Tibial artery (tissue), 4 donors: ENCODE measurements around the gene PCDH9.

Experiments
- DNase-seq, 2 donors: peaks; one replicate each; pipeline ENCODE4 v3.0.0-alpha.2; 2019
- H3K27ac ChIP-seq, 2 donors: fragments of 200-600 bp; sonication (generic) in 1 of 2; 1 replicate in 1 of 2; 2 replicates in 1 of 2; pipeline ENCODE4 v1.5.1; 2018 to 2019; ENCODE audit warnings: mild to moderate bottlenecking in 1 of 2
- H3K27me3 ChIP-seq, 2 donors: fragments of 200-600 bp; sonication (generic) in 1 of 2; one replicate each; pipeline versions ENCODE4 v1.5.1 to v1.6.0; 2016 to 2019
- H3K36me3 ChIP-seq, 3 donors: fragments of 200-600 bp; sonication (generic) in 2 of 3; one replicate each; pipeline ENCODE4 v1.5.1; 2016 to 2019; ENCODE audit warnings: mild to moderate bottlenecking in 2 of 3
- H3K4me1 ChIP-seq, 4 donors: fragments of 200-600 bp; sonication (generic) in 2 of 4; 1 replicate in 3 of 4; 2 replicates in 1 of 4; pipeline ENCODE4 v1.5.1; 2016 to 2019
- H3K4me3 ChIP-seq, 2 donors: fragments of 200-600 bp; sonication (generic) in 1 of 2; 1 replicate in 1 of 2; 2 replicates in 1 of 2; pipeline ENCODE4 v1.5.1; 2018 to 2019; ENCODE audit warnings: mild to moderate bottlenecking in 2 of 2
- H3K9me3 ChIP-seq, 3 donors: fragments of 200-600 bp; sonication (generic) in 1 of 3; one replicate each; pipeline ENCODE4 v1.5.1; 2016 to 2019
- CTCF ChIP-seq, 2 experiments: fragments of 200-600 bp in 1 of 2; fragments of 450-650 bp in 1 of 2; IDR thresholded peaks; one replicate each; pipeline ENCODE4 v1.5.1; 2017 to 2019; ENCODE audit warnings: antibody characterized with exemption in 2 of 2, mild to moderate bottlenecking in 1 of 2, moderate library complexity in 1 of 2
- intact Hi-C: fragments of 100-400 bp; cut with DNase I; formaldehyde crosslinking; loops from one replicate; pipeline ENCODE4 v1.15.0; 2023; ENCODE audit warnings: low total_unique reads

PCDH9 gene

GRCh38 chr13:66551128-66551527 lies 679.0 kb downstream of the PCDH9 start:
- TF ChIP-seq CTCF (IDR thresholded peaks at IDR 0.05): no peak
- no peaks in the 10 kb centered on the region for H3K9me3 ChIP-seq
- H3K27ac ChIP-seq: no peak overlapping the region
- no peak for DNase-seq
- no peaks in the 10 kb centered on the region for H3K27me3 ChIP-seq
- H3K4me3 ChIP-seq: no peak overlapping the region
- intact Hi-C loops: no loop called here
- H3K4me1 ChIP-seq: no peaks in the 10 kb centered on the region
- no peaks in the 10 kb centered on the region for H3K36me3 ChIP-seq

- Histone ChIP-seq H3K27me3 (no peaks in the 10 kb centered on the region), H3K4me3 (no peak overlapping the region), H3K4me1 (no peaks in the 10 kb centered on the region), H3K27ac (no peak overlapping the region), H3K36me3 (no peaks in the 10 kb centered on the region), H3K9me3 (no peaks in the 10 kb centered on the region)
- no peak for TF ChIP-seq CTCF (IDR thresholded peaks at IDR 0.05)
- intact Hi-C loops: no loop called here
- DNase-seq: no peak
Observed at GRCh38 chr13:66547685-66548084, 682.5 kb downstream of the PCDH9 start.

- Histone ChIP-seq H3K27me3 (no peaks in the 10 kb centered on the region), H3K36me3 (no peaks in the 10 kb centered on the region), H3K4me1 (no peaks in the 10 kb centered on the region), H3K4me3 (no peak overlapping the region), H3K9me3 (no peaks in the 10 kb centered on the region), H3K27ac (no peak overlapping the region)
- TF ChIP-seq CTCF (IDR thresholded peaks at IDR 0.05): no peak
- intact Hi-C loops: no loop called here
- DNase-seq: no peak
Observed at GRCh38 chr13:66546534-66547379, 683.4 kb downstream of the PCDH9 start.

GRCh38 chr13:66543780-66544179 lies 686.4 kb downstream of the PCDH9 start:
- Histone ChIP-seq H3K4me3 (no peak overlapping the region), H3K27ac (no peak overlapping the region)

GRCh38 chr13:66537417-66537816 lies 692.7 kb downstream of the PCDH9 start:
- Histone ChIP-seq H3K4me3 (no peak overlapping the region), H3K36me3 (no peaks in the 10 kb centered on the region), H3K4me1 (no peaks in the 10 kb centered on the region), H3K9me3 (no peaks in the 10 kb centered on the region), H3K27ac (no peak overlapping the region), H3K27me3 (no peaks in the 10 kb centered on the region)
- intact Hi-C loops: no loop called here
- no peak for TF ChIP-seq CTCF (IDR thresholded peaks at IDR 0.05)
- no peak for DNase-seq

More at GRCh38 chr13:66543780-66544179, 686.4 kb downstream of the PCDH9 start:
- no peaks in the 10 kb centered on the region for H3K27me3 ChIP-seq
- no peaks in the 10 kb centered on the region for H3K36me3 ChIP-seq
- intact Hi-C loops: no loop called here
- DNase-seq: no peak
- no peaks in the 10 kb centered on the region for H3K4me1 ChIP-seq
- TF ChIP-seq CTCF (IDR thresholded peaks at IDR 0.05): no peak
- H3K9me3 ChIP-seq: no peaks in the 10 kb centered on the region
